Keratinocyte (primary cell): Measurements from ENCODE around the gene MMP2. TPM values are rescaled to one million over a fixed set of nuclear protein-coding genes. Genes with fewer than 3 reads are reported as not detected.

Source experiments
- DNase-seq: peaks from one replicate; pipeline ENCODE4 v3.0.0-alpha.2; 2011; ENCODE audit warnings: low read depth, missing footprints, low spot score
- FAIRE-seq: peaks from 2 replicates; lab custom pipeline; 2011; peaks lifted over from hg19 to GRCh38; lab: Jason Lieb, UNC
- H2AFZ ChIP-seq: 2 replicates; pipeline ENCODE4 v1.6.0; 2012; ENCODE audit warnings: low read length, control low read depth, inconsistent platforms; ENCODE audit not compliant: control insufficient read depth
- H3K27ac ChIP-seq: 2 replicates; pipeline ENCODE4 v1.5.1; 2011; ENCODE audit warnings: low read length; ENCODE audit not compliant: control insufficient read depth, insufficient read depth
- H3K27me3 ChIP-seq: 3 replicates; pipeline ENCODE4 v1.6.0; 2011; ENCODE audit warnings: low read length; ENCODE audit not compliant: control insufficient read depth, insufficient read depth; ENCODE audit errors: extremely low read depth
- H3K36me3 ChIP-seq, 2 experiments: 2 replicates in 1 of 2; 3 replicates in 1 of 2; pipeline ENCODE4 v1.5.1; 2011; ENCODE audit warnings: low read length in 2 of 2, mild to moderate bottlenecking in 1 of 2; ENCODE audit not compliant: control insufficient read depth in 2 of 2, insufficient read depth in 2 of 2; ENCODE audit errors: extremely low read depth in 1 of 2
- H3K4me1 ChIP-seq: 3 replicates; pipeline ENCODE4 v1.5.1; 2011; ENCODE audit warnings: low read length; ENCODE audit not compliant: control insufficient read depth, insufficient read depth; ENCODE audit errors: extremely low read depth
- H3K4me2 ChIP-seq: 3 replicates; pipeline ENCODE4 v1.6.0; 2011; ENCODE audit warnings: low read depth, low read length; ENCODE audit not compliant: control insufficient read depth, insufficient read depth; ENCODE audit errors: extremely low read depth
- H3K4me3 ChIP-seq, 3 experiments: fragments of 200-600 bp in 1 of 3; sonication (generic) in 1 of 3; 2 replicates in 2 of 3; 3 replicates in 1 of 3; pipeline ENCODE4 v1.5.1; 2011 to 2016; ENCODE audit warnings: low read length in 3 of 3, mild to moderate bottlenecking in 3 of 3, control low read depth in 2 of 3, inconsistent platforms in 1 of 3, low read depth in 1 of 3, mixed read lengths in 1 of 3, mixed run types in 1 of 3, moderate library complexity in 1 of 3; ENCODE audit not compliant: control insufficient read depth in 2 of 3, insufficient read depth in 2 of 3; ENCODE audit errors: extremely low read depth in 1 of 3
- H3K79me2 ChIP-seq: 2 replicates; pipeline ENCODE4 v1.6.0; 2012; ENCODE audit warnings: low read length; ENCODE audit not compliant: control insufficient read depth, insufficient read depth
- H3K9ac ChIP-seq: 3 replicates; pipeline ENCODE4 v1.6.0; 2011; ENCODE audit warnings: low read length; ENCODE audit not compliant: control insufficient read depth, insufficient read depth; ENCODE audit errors: extremely low read depth
- H3K9me1 ChIP-seq: 3 replicates; pipeline ENCODE4 v1.6.0; 2011; ENCODE audit warnings: low read length; ENCODE audit not compliant: control insufficient read depth, insufficient read depth; ENCODE audit errors: extremely low read depth
- H3K9me3 ChIP-seq: 2 replicates; pipeline ENCODE4 v1.5.1; 2012; ENCODE audit warnings: low read depth, low read length; ENCODE audit not compliant: control insufficient read depth
- H4K20me1 ChIP-seq: 3 replicates; pipeline ENCODE4 v1.6.0; 2011; ENCODE audit warnings: low read length; ENCODE audit not compliant: control insufficient read depth, insufficient read depth; ENCODE audit errors: extremely low read depth
- EZH2 ChIP-seq: IDR thresholded peaks from one replicate; pipeline ENCODE4 v1.6.1; 2012; ENCODE audit warnings: inconsistent platforms, mild to moderate bottlenecking, low read length, moderate library complexity
- dilution Hi-C: fragments of 300-500 bp; cut with MboI; formaldehyde crosslinking; loops from one replicate; pipeline ENCODE4 v1.7.0; 2020; ENCODE audit warnings: low sequenced_read_pairs; ENCODE audit not compliant: extremely low pct_ligation_motif_present
- polyA plus RNA-seq, 5 experiments: library from polyadenylated mRNA; depleted of rRNA in 3 of 5; stranded (reverse) in 3 of 5; stranded (forward) in 1 of 5; unstranded in 1 of 5; fragments of >200 nt; gene quantifications; 1 replicate in 1 of 5; 2 replicates in 3 of 5; 3 replicates in 1 of 5; pipeline versions ENCODE4 v1.2.1 to v1.2.3, GENCODE V29; 2011 to 2012; ENCODE audit warnings: missing spikeins in 2 of 5, low read depth in 1 of 5, low replicate concordance in 1 of 5
- TF ChIP-seq, protein P1 (sequence below), 3 experiments: IDR thresholded peaks in 1 of 3; conservative IDR thresholded peaks in 1 of 3; optimal IDR thresholded peaks in 1 of 3; 2 replicates in 2 of 3; 3 replicates in 1 of 3; pipeline versions ENCODE3 to v1.5.1; 2011; ENCODE audit warnings: low read length in 3 of 3, mild to moderate bottlenecking in 3 of 3, moderate library complexity in 2 of 3, control low read depth in 1 of 3, inconsistent platforms in 1 of 3; ENCODE audit not compliant: insufficient read depth in 2 of 3; ENCODE audit errors: extremely low read depth in 1 of 3

Gene MMP2
- polyA plus RNA-seq, 1 donor (not counting 4 experiments of a cell fraction or from before 2014, with no cell fraction given): 59.2 TPM

DNA sequence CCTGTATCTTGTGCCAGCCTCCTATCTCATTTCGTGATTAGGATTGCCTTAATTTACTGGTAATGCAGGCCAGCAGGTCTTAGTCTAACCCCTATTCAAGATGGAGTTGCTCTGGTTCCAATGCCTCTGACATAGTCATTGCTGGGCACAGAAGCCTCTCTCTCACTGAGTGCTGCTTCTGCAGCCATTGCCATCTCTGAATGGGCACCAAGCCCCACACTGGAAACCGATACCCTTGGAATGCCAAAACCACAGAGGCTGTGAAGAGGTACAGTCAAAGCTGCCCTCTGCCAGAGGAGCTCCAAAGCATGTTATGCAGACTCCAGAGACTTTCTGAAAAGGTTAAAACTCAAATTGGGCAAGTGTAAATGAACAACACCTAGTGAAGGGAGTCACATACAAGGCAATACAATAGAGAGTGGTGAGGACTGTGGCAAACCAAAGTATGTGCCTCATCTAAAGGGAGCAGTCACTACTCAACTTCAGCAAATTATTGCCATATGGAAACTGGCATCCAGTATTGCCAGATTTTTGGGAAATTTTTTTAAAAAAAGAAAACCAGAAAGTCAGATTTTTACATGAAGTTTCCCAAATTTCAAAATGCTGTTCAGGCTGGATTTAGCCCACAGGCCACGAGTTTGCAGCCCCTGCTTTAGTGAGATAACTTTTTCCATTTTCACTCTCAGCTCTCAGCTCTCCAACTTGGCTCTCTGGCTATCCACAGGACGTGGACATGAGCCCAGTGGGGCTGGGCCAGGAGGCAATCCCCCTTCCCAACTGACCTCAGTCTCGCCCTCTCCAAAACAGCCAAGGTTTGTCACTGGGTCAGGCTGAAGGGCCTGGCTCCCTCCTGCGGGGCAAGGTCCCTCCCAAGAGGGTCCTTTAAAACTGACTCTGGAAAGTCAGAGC lies 2.1 kb upstream of the MMP2 start:
- dilution Hi-C loops: no loop called here
- H3K4me3 ChIP-seq: no peak overlapping the region
- no peaks in the 10 kb centered on the region for H3K36me3 ChIP-seq
- H3K9ac ChIP-seq: no peak overlapping the region
- no peak overlapping the region for H3K27ac ChIP-seq
- H3K9me3 ChIP-seq: no peaks in the 10 kb centered on the region
- no peak for FAIRE-seq
- no peak overlapping the region for H3K4me2 ChIP-seq
- H2AFZ ChIP-seq: no peak overlapping the region
- no peaks in the 10 kb centered on the region for H4K20me1 ChIP-seq
- no peaks in the 10 kb centered on the region for H3K27me3 ChIP-seq
- no peak for DNase-seq
- TF ChIP-seq, protein P1, sequence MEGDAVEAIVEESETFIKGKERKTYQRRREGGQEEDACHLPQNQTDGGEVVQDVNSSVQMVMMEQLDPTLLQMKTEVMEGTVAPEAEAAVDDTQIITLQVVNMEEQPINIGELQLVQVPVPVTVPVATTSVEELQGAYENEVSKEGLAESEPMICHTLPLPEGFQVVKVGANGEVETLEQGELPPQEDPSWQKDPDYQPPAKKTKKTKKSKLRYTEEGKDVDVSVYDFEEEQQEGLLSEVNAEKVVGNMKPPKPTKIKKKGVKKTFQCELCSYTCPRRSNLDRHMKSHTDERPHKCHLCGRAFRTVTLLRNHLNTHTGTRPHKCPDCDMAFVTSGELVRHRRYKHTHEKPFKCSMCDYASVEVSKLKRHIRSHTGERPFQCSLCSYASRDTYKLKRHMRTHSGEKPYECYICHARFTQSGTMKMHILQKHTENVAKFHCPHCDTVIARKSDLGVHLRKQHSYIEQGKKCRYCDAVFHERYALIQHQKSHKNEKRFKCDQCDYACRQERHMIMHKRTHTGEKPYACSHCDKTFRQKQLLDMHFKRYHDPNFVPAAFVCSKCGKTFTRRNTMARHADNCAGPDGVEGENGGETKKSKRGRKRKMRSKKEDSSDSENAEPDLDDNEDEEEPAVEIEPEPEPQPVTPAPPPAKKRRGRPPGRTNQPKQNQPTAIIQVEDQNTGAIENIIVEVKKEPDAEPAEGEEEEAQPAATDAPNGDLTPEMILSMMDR (optimal IDR thresholded peaks at IDR 0.05 in 1 of 3, IDR thresholded peaks at IDR 0.05 in 1 of 3, conservative IDR thresholded peaks at IDR 0.05 in 1 of 3; ENCODE audit: extremely low read depth in 1 of 3, insufficient read depth in 2 of 3, low read length in 3 of 3): no peak
- TF ChIP-seq EZH2: no peak
- H3K79me2 ChIP-seq: no peaks in the 10 kb centered on the region
- no peaks in the 10 kb centered on the region for H3K9me1 ChIP-seq
- peaks cover 22% of the 10 kb centered on the region for H3K4me1 ChIP-seq

DNA sequence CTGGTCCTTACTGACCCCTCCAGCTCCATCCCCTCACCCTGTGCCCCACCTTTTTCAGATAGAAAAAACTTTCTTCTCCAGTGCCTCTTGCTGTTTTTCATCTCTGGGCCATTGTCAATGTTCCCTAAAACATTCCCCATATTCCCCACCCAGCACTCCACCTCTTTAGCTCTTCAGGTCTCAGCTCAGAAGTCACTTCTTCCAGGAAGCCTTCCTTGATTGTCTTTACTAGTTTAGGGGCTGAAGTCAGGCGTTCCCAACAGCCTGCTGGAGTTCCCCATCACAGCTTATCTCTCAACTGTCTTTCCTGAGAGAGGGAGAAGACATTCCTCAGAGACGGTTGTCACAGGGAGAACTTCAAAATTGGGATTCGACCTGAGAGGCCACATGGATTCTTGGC lies 1.3 kb upstream of the MMP2 start:
- TF ChIP-seq, protein P1 (optimal IDR thresholded peaks at IDR 0.05 in 1 of 3, IDR thresholded peaks at IDR 0.05 in 1 of 3, conservative IDR thresholded peaks at IDR 0.05 in 1 of 3; ENCODE audit: extremely low read depth in 1 of 3, insufficient read depth in 2 of 3, low read length in 3 of 3): no peak
- TF ChIP-seq EZH2: no peak
- dilution Hi-C loops: no loop called here
- Histone ChIP-seq H3K4me1 (peaks cover 19% of the 10 kb centered on the region), H3K36me3 (no peaks in the 10 kb centered on the region), H3K9me3 (no peaks in the 10 kb centered on the region), H2AFZ (no peak overlapping the region), H4K20me1 (no peaks in the 10 kb centered on the region), H3K4me2 (no peak overlapping the region), H3K4me3 (no peak overlapping the region), H3K9ac (no peak overlapping the region), H3K9me1 (no peaks in the 10 kb centered on the region), H3K27ac (no peak overlapping the region), H3K27me3 (no peaks in the 10 kb centered on the region), H3K79me2 (no peaks in the 10 kb centered on the region)
- FAIRE-seq: no peak
- no peak for DNase-seq
